Measurements from ENCODE around the gene DOCK8.

DNA sequence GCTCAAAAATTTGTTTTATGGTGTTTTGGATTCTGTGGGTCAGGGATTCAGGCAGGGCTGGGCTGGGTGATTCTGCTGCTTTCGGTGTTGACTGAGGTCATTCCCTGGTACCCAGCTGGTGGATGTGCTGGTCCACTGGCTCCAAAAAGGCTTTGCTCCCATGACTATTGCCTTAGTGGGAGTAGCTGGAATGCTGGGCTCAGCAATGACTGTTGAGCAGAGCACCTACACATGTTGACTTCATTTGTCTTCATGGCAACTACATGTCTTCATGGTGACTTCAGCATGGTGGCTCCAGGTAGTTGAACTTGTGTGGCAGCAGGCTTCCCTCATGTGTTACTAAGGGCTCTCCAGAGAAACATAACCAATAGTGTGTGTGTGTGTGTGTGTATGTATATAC lies 297.2 kb downstream of the DOCK8 start:
- TF ChIP-seq, protein P1, sequence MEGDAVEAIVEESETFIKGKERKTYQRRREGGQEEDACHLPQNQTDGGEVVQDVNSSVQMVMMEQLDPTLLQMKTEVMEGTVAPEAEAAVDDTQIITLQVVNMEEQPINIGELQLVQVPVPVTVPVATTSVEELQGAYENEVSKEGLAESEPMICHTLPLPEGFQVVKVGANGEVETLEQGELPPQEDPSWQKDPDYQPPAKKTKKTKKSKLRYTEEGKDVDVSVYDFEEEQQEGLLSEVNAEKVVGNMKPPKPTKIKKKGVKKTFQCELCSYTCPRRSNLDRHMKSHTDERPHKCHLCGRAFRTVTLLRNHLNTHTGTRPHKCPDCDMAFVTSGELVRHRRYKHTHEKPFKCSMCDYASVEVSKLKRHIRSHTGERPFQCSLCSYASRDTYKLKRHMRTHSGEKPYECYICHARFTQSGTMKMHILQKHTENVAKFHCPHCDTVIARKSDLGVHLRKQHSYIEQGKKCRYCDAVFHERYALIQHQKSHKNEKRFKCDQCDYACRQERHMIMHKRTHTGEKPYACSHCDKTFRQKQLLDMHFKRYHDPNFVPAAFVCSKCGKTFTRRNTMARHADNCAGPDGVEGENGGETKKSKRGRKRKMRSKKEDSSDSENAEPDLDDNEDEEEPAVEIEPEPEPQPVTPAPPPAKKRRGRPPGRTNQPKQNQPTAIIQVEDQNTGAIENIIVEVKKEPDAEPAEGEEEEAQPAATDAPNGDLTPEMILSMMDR (conservative IDR thresholded peaks at IDR 0.05): no peak
- no peak for TF ChIP-seq EZH2 (IDR thresholded peaks at IDR 0.05; ENCODE audit: low read depth)

Measured in PC-9 (cell line).